ENCODE data around the gene NFS1. TPM values are rescaled to one million over a fixed set of nuclear protein-coding genes. Genes with fewer than 3 reads are reported as not detected.
"Not testable (repeated sequence)": the region's sequence is repeated elsewhere in the genome, so short reads cannot be mapped to it uniquely, and the experiment has no call there.

NFS1 gene
- total RNA-seq, 5 donors from 2014 or later (not counting 1 experiment from before 2014, with no cell fraction given), result 17.7 to 33.5 (median 31.2) TPM

GRCh38 chr20:35723652-35724320 is 24.6 kb upstream of the NFS1 start:
- WGBS (ENCODE audit: insufficient coverage), result 100% methylated on average over 3 of the region's 12 CpGs
- H3K36me3 ChIP-seq (ENCODE audit: control insufficient read depth in 2 of 2, extremely low read depth in 1 of 2, insufficient read depth in 1 of 2, low read length in 1 of 2), result peaks cover 10 to 96% of the 10 kb centered on the region in 2 donors
- H3K27me3 Mint-ChIP-seq; H3K4me3 ChIP-seq (ENCODE audit: control insufficient read depth in 1 of 2, extremely low read depth in 1 of 2, low read length in 1 of 2); H3K9me3 ChIP-seq; CTCF ChIA-PET; H3K27ac ChIP-seq (ENCODE audit: low read length); ATAC-seq (replicated peaks in 1 of 4); H3K9me3 Mint-ChIP-seq; H3K27me3 ChIP-seq (replicated peaks in 1 of 2; ENCODE audit: control insufficient read depth in 2 of 2, extremely low read depth in 1 of 2, insufficient read depth in 2 of 2, low read length in 1 of 2); H3K27ac Mint-ChIP-seq; DNase-seq: not testable (repeated sequence)
- peaks cover 45 to 48% (median 47%) of the 10 kb centered on the region in 3 donors for H3K4me1 Mint-ChIP-seq
- H3K4me1 ChIP-seq (ENCODE audit: control insufficient read depth in 1 of 2, extremely low read depth in 1 of 2, insufficient read depth in 2 of 2, low read length in 2 of 2), result peaks cover 2 to 32% of the 10 kb centered on the region in 2 experiments
- POLR2A ChIA-PET, result interaction anchor here (0.6 to 1.0 kb wide), 4 partner anchors 9 to 116 kb away, joined by 3 to 6 read pairs (median 4); no protein-coding TSS in a partner anchor
- H3K4me3 Mint-ChIP-seq, result peak overlapping the region in 1 of 3 donors; percentile 16
- peaks cover 58% of the 10 kb centered on the region for H3K36me3 Mint-ChIP-seq

GRCh38 chr20:35723275-35723639 is 24.1 kb upstream of the NFS1 start:
- not testable (repeated sequence) for H3K27me3 ChIP-seq (replicated peaks in 1 of 2; ENCODE audit: control insufficient read depth in 2 of 2, extremely low read depth in 1 of 2, insufficient read depth in 2 of 2, low read length in 1 of 2); H3K27ac Mint-ChIP-seq; DNase-seq; H3K9me3 Mint-ChIP-seq; H3K27ac ChIP-seq (ENCODE audit: low read length); H3K4me3 ChIP-seq (ENCODE audit: control insufficient read depth in 1 of 2, extremely low read depth in 1 of 2, low read length in 1 of 2); ATAC-seq (replicated peaks in 1 of 4); H3K27me3 Mint-ChIP-seq; H3K9me3 ChIP-seq
- Mint-ChIP-seq H3K4me1 (peaks cover 47 to 49% (median 47%) of the 10 kb centered on the region in 3 donors), H3K36me3 (peaks cover 59% of the 10 kb centered on the region), H3K4me3 (peak overlapping the region in 1 of 3 donors; percentile 16)
- 100% methylated on average over 1 of the region's 4 CpGs for WGBS (ENCODE audit: insufficient coverage)
- ChIA-PET CTCF (interaction anchor here in 1 of 2 donors (0.7 kb wide), 1 partner anchor 1886 kb away, joined by 4 read pairs; no protein-coding TSS in a partner anchor), POLR2A (interaction anchor here (0.6 to 1.0 kb wide), 4 partner anchors 9 to 20 kb away, joined by 3 to 6 read pairs (median 4); no protein-coding TSS in a partner anchor)
- Histone ChIP-seq H3K36me3 (ENCODE audit: control insufficient read depth in 2 of 2, extremely low read depth in 1 of 2, insufficient read depth in 1 of 2, low read length in 1 of 2) (peaks cover 15 to 96% of the 10 kb centered on the region in 2 donors), H3K4me1 (ENCODE audit: control insufficient read depth in 1 of 2, extremely low read depth in 1 of 2, insufficient read depth in 2 of 2, low read length in 2 of 2) (peaks cover 2 to 32% of the 10 kb centered on the region in 2 experiments)

GRCh38 chr20:35721621-35722020 is 22.5 kb upstream of the NFS1 start:
- DNase-seq (no peak), ATAC-seq (replicated peaks in 1 of 4) (no peak)
- Histone ChIP-seq H3K4me1 (ENCODE audit: control insufficient read depth in 1 of 2, extremely low read depth in 1 of 2, insufficient read depth in 2 of 2, low read length in 2 of 2) (peaks cover 2 to 37% of the 10 kb centered on the region in 2 experiments), H3K36me3 (ENCODE audit: control insufficient read depth in 2 of 2, extremely low read depth in 1 of 2, insufficient read depth in 1 of 2, low read length in 1 of 2) (peaks cover 15 to 96% of the 10 kb centered on the region in 2 donors), H3K27ac (ENCODE audit: low read length) (no peak overlapping the region), H3K27me3 (replicated peaks in 1 of 2; ENCODE audit: control insufficient read depth in 2 of 2, extremely low read depth in 1 of 2, insufficient read depth in 2 of 2, low read length in 1 of 2) (no peaks in the 10 kb centered on the region), H3K4me3 (ENCODE audit: control insufficient read depth in 1 of 2, extremely low read depth in 1 of 2, low read length in 1 of 2) (no peak overlapping the region), H3K9me3 (no peaks in the 10 kb centered on the region)
- ChIA-PET CTCF (interaction anchor here in 1 of 2 donors (0.6 kb wide), 1 partner anchor 16 kb away, joined by 3 read pairs; no protein-coding TSS in a partner anchor), POLR2A (interaction anchor here (0.9 to 3.6 kb wide), 4 partner anchors 9 to 18 kb away, joined by 3 to 25 read pairs (median 5); no protein-coding TSS in a partner anchor)
- no peaks in the 10 kb centered on the region for H3K9me3 Mint-ChIP-seq
- H3K27ac Mint-ChIP-seq, result peak overlapping the region in 1 of 2 donors; percentile 44
- H3K27me3 Mint-ChIP-seq, result no peaks in the 10 kb centered on the region
- peaks cover 65% of the 10 kb centered on the region for H3K36me3 Mint-ChIP-seq
- WGBS (ENCODE audit: insufficient coverage), result no CpG with 5 or more reads among the region's 3 CpGs
- no peak overlapping the region for H3K4me3 Mint-ChIP-seq
- peaks cover 51 to 57% (median 56%) of the 10 kb centered on the region in 3 donors for H3K4me1 Mint-ChIP-seq

GRCh38 chr20:35721219-35721618 is 22.1 kb upstream of the NFS1 start:
- CTCF ChIA-PET, result no interaction called here
- no peak overlapping the region for H3K4me3 ChIP-seq (ENCODE audit: control insufficient read depth in 1 of 2, extremely low read depth in 1 of 2, low read length in 1 of 2)
- H3K27ac Mint-ChIP-seq, result no peak overlapping the region
- no peak for ATAC-seq (replicated peaks in 1 of 4)
- no peak overlapping the region for H3K27ac ChIP-seq (ENCODE audit: low read length)
- no peaks in the 10 kb centered on the region for H3K9me3 Mint-ChIP-seq
- no peaks in the 10 kb centered on the region for H3K9me3 ChIP-seq
- 100% methylated on average over 2 of the region's 3 CpGs for WGBS (ENCODE audit: insufficient coverage)
- peaks cover 63% of the 10 kb centered on the region for H3K36me3 Mint-ChIP-seq
- H3K27me3 ChIP-seq (replicated peaks in 1 of 2; ENCODE audit: control insufficient read depth in 2 of 2, extremely low read depth in 1 of 2, insufficient read depth in 2 of 2, low read length in 1 of 2), result no peaks in the 10 kb centered on the region
- H3K4me1 Mint-ChIP-seq, result peaks cover 49 to 57% (median 57%) of the 10 kb centered on the region in 3 donors
- no peak for DNase-seq
- no peaks in the 10 kb centered on the region for H3K27me3 Mint-ChIP-seq
- POLR2A ChIA-PET, result interaction anchor here (0.6 to 3.6 kb wide), 4 partner anchors 8 to 18 kb away, joined by 4 to 25 read pairs (median 6); no protein-coding TSS in a partner anchor
- H3K36me3 ChIP-seq (ENCODE audit: control insufficient read depth in 2 of 2, extremely low read depth in 1 of 2, insufficient read depth in 1 of 2, low read length in 1 of 2), result peaks cover 11 to 96% of the 10 kb centered on the region in 2 donors
- H3K4me3 Mint-ChIP-seq, result no peak overlapping the region
- H3K4me1 ChIP-seq (ENCODE audit: control insufficient read depth in 1 of 2, extremely low read depth in 1 of 2, insufficient read depth in 2 of 2, low read length in 2 of 2), result peaks cover 2 to 39% of the 10 kb centered on the region in 2 experiments

- Histone ChIP-seq H3K4me3 (ENCODE audit: control insufficient read depth in 1 of 2, extremely low read depth in 1 of 2, low read length in 1 of 2) (no peak overlapping the region), H3K36me3 (ENCODE audit: control insufficient read depth in 2 of 2, extremely low read depth in 1 of 2, insufficient read depth in 1 of 2, low read length in 1 of 2) (peaks cover 10 to 96% of the 10 kb centered on the region in 2 donors), H3K4me1 (ENCODE audit: control insufficient read depth in 1 of 2, extremely low read depth in 1 of 2, insufficient read depth in 2 of 2, low read length in 2 of 2) (peaks cover 2 to 42% of the 10 kb centered on the region in 2 experiments), H3K27me3 (replicated peaks in 1 of 2; ENCODE audit: control insufficient read depth in 2 of 2, extremely low read depth in 1 of 2, insufficient read depth in 2 of 2, low read length in 1 of 2) (no peaks in the 10 kb centered on the region), H3K27ac (ENCODE audit: low read length) (no peak overlapping the region), H3K9me3 (no peaks in the 10 kb centered on the region)
- H3K36me3 Mint-ChIP-seq, result peaks cover 64% of the 10 kb centered on the region
- CTCF ChIA-PET, result interaction anchor here in 1 of 2 donors (0.9 kb wide), 2 partner anchors 9 to 22 kb away, joined by 3 read pairs; no protein-coding TSS in a partner anchor
- peaks cover 52 to 62% (median 60%) of the 10 kb centered on the region in 3 donors for H3K4me1 Mint-ChIP-seq
- DNase-seq (no peak), ATAC-seq (replicated peaks in 1 of 4) (peak in 1 of 4 experiments; percentile 12)
- H3K27me3 Mint-ChIP-seq, result no peaks in the 10 kb centered on the region
- POLR2A ChIA-PET, result interaction anchor here (0.5 to 3.6 kb wide), 11 partner anchors 8 to 233 kb away, joined by 3 to 25 read pairs (median 4); partner anchors contain the start of gene PHF20 (in 1 of the 2)
- no peak overlapping the region for H3K4me3 Mint-ChIP-seq
- WGBS (ENCODE audit: insufficient coverage), result 96% methylated on average over 10 of the region's 13 CpGs
- H3K9me3 Mint-ChIP-seq, result no peaks in the 10 kb centered on the region
- peak overlapping the region in 1 of 2 donors; percentile 65 for H3K27ac Mint-ChIP-seq
Measured at GRCh38 chr20:35720165-35721123, 21.3 kb upstream of the NFS1 start.
